HepG2 (cell line): ENCODE measurements around the gene RGS6. TPM values are rescaled to one million over a fixed set of nuclear protein-coding genes. Genes with fewer than 3 reads are reported as not detected.

Experiments
- ATAC-seq: fragments of 200-7000 bp; cut with Tn5 transposase; 3 replicates; pipeline ENCODE4 v1.9.1; 2020; ENCODE audit warnings: mild to moderate bottlenecking, moderate library complexity
- BruUV-seq: library from RNA; stranded (reverse); fragments of 400-500 nt; replicated peaks from 2 replicates; lab custom pipeline; 2021; lab: Mats Ljungman, UMichigan
- CTCF ChIA-PET: fragments of 300-600 bp; formaldehyde crosslinking; extraction: SDS; loops from one replicate; lab custom pipeline; 2021; ENCODE audit warnings: low total read pairs, inconsistent platforms, low intra/inter-chr PET ratio; lab: Yijun Ruan, JAX
- POLR2A ChIA-PET: fragments of 350-600 bp; sonication (Branson Sonifier 250); formaldehyde crosslinking; loops from one replicate; lab custom pipeline; 2020; ENCODE audit warnings: antibody characterized with exemption, inconsistent platforms; lab: Yijun Ruan, JAX
- DNase-seq: peaks from one replicate; pipeline ENCODE4 v3.0.0-alpha.2; 2015; ENCODE audit warnings: low spot score
- FAIRE-seq: peaks from 3 replicates; lab custom pipeline; 2011; peaks lifted over from hg19 to GRCh38; lab: Jason Lieb, UNC
- H2AFZ ChIP-seq: one replicate; pipeline ENCODE4 v1.6.1; 2011; ENCODE audit warnings: low read length, inconsistent platforms
- H3K27ac ChIP-seq: fragments of 300-600 bp; 3 replicates; pipeline ENCODE4 v1.8.0; 2011; ENCODE audit warnings: mixed run types, mild to moderate bottlenecking, mixed read lengths, low read length, inconsistent platforms; ENCODE audit not compliant: insufficient read depth; ENCODE audit errors: extremely low read length
- H3K27me3 ChIP-seq, 2 experiments: fragments of 200-600 bp in 1 of 2; 2 replicates in 1 of 2; 3 replicates in 1 of 2; pipeline versions ENCODE4 v1.6.0 to v1.8.0; 2011; ENCODE audit warnings: low read length in 2 of 2, mild to moderate bottlenecking in 2 of 2, moderate library complexity in 2 of 2, inconsistent platforms in 1 of 2; ENCODE audit not compliant: insufficient read depth in 2 of 2, control insufficient read depth in 1 of 2
- H3K36me3 ChIP-seq, 2 experiments: fragments of 200-600 bp in 1 of 2; replicated peaks in 1 of 2; 2 replicates in 1 of 2; 3 replicates in 1 of 2; pipeline versions ENCODE4 v1.5.1 to v1.8.0; 2011; ENCODE audit warnings: low read length in 2 of 2, inconsistent platforms in 1 of 2; ENCODE audit not compliant: insufficient read depth in 2 of 2, control insufficient read depth in 1 of 2
- H3K4me1 ChIP-seq: 2 replicates; pipeline ENCODE4 v1.5.1; 2012; ENCODE audit warnings: low read length, inconsistent platforms; ENCODE audit not compliant: insufficient read depth
- H3K4me2 ChIP-seq: 2 replicates; pipeline ENCODE4 v1.6.0; 2011; ENCODE audit warnings: low read depth, low read length, inconsistent platforms
- H3K4me3 ChIP-seq, 3 experiments: fragments of 200-600 bp in 1 of 3; sonication (generic), shearing (Covaris generic) in 1 of 3; replicated peaks in 1 of 3; 2 replicates each; pipeline ENCODE4 v1.5.1; 2011 to 2016; ENCODE audit warnings: low read length in 3 of 3, inconsistent platforms in 2 of 3, low read depth in 2 of 3, mild to moderate bottlenecking in 2 of 3, control low read depth in 1 of 3, mixed read lengths in 1 of 3; ENCODE audit not compliant: insufficient read depth in 1 of 3
- H3K79me2 ChIP-seq: one replicate; pipeline ENCODE4 v1.6.1; 2011; ENCODE audit warnings: low read length, inconsistent platforms; ENCODE audit not compliant: insufficient read depth
- H3K9ac ChIP-seq: 2 replicates; pipeline ENCODE4 v1.6.0; 2011; ENCODE audit warnings: mild to moderate bottlenecking, low read depth, low read length, inconsistent platforms; ENCODE audit not compliant: insufficient read depth
- H3K9me3 ChIP-seq: 2 replicates; pipeline ENCODE4 v1.5.1; 2012; ENCODE audit warnings: mild to moderate bottlenecking, low read length
- H4K20me1 ChIP-seq: 2 replicates; pipeline ENCODE4 v1.6.0; 2011; ENCODE audit warnings: inconsistent platforms, mild to moderate bottlenecking, low read length, moderate library complexity; ENCODE audit not compliant: insufficient read depth
- NFRKB ChIP-seq: fragments of 450-650 bp; IDR thresholded peaks from 2 replicates; pipeline ENCODE4 v1.6.1; 2017
- NFYB ChIP-seq: sonication (generic); formaldehyde crosslinking; IDR thresholded peaks from 2 replicates; pipeline ENCODE4 v1.4.0; 2020; ENCODE audit warnings: missing genetic modification reagents
- ZNF557 ChIP-seq: sonication (generic); formaldehyde crosslinking; IDR thresholded peaks from 2 replicates; pipeline ENCODE4 v1.4.0; 2020; ENCODE audit warnings: missing genetic modification reagents
- in situ Hi-C: cut with HindIII; loops from 2 replicates; pipeline ENCODE4 v1.10.0; 2017; ENCODE audit warnings: low pct_unique_long_range_greater_than_20kb; ENCODE audit not compliant: extremely low pct_ligation_motif_present
- intact Hi-C: fragments of 100-400 bp; cut with micrococcal nuclease; formaldehyde crosslinking; loops from one replicate; pipeline ENCODE4 v1.10.0; 2022; ENCODE audit not compliant: unreplicated experiment
- polyA plus RNA-seq, 8 experiments: library from polyadenylated mRNA; depleted of rRNA in 3 of 8; stranded (reverse) in 7 of 8; unstranded in 1 of 8; fragments of >200 nt; fragmentation: Illumina TruSeq in 4 of 8; extraction: Trizol in 4 of 8; gene quantifications; 2 replicates each; pipeline versions ENCODE4 v1.2.1 to v1.2.3, GENCODE V29; 2011 to 2016; ENCODE audit warnings: low read depth in 4 of 8, missing spikeins in 1 of 8, mixed read lengths in 1 of 8; ENCODE audit not compliant: insufficient read depth in 1 of 8
- total RNA-seq, 5 experiments: library from RNA; depleted of rRNA; stranded (reverse); fragments of >200 nt; fragmentation: Illumina TruSeq; extraction: Trizol; gene quantifications; 2 replicates each; pipeline ENCODE4 v1.2.3, GENCODE V29; 2016; ENCODE audit warnings: low read depth in 1 of 5
- TF ChIP-seq, protein P1 (sequence below), 2 experiments: sonication (generic) in 1 of 2; formaldehyde crosslinking in 1 of 2; IDR thresholded peaks; 2 replicates each; pipeline versions ENCODE4 v1.5.1 to v1.6.1; 2011 to 2020; ENCODE audit warnings: borderline replicate concordance in 1 of 2, low read depth in 1 of 2, low read length in 1 of 2, mild to moderate bottlenecking in 1 of 2, missing genetic modification reagents in 1 of 2, moderate library complexity in 1 of 2

The RGS6 gene
- total and polyA plus RNA-seq, 2 of the 13 experiments (the other 11 are each of a cell fraction or from before 2014, with no cell fraction given): not detected

DNA sequence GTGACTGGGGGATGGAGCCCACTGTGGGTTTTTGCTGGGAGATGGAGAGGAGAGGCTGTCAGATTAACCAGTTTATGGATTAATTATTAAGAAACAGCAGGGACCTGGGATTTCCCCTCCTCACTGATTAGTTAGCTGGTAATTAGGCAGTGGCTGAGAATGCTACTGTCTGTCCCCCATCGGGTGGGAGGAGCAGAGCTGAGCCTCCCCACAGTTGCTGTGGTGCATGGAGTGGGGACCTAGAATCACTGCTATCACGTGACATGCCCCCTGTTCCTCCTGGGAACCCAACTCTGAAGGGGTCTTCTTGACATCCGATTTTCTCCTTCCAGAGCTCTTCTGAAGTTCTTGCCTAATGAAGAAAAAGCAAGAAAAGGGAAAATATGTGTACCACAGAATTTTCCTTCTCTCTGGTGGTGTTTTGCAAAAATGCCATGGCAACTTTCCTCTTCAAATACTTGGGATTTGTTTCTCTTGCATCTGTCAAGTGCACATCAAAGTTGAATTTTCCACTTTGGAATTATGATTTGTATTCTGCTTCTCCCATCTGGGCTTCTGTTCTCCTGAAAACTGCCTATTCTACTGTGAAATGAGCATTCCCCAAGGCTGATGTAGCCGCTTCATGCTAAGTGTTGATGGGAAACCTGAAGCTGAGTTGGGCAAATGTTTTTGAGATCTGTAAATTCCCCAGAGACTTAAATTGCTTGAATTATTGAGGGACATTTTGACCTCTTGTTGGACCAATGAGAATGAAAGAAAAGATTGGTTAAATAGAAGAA is 264.2 kb downstream of the RGS6 start (continued):
- TF ChIP-seq, protein P1, sequence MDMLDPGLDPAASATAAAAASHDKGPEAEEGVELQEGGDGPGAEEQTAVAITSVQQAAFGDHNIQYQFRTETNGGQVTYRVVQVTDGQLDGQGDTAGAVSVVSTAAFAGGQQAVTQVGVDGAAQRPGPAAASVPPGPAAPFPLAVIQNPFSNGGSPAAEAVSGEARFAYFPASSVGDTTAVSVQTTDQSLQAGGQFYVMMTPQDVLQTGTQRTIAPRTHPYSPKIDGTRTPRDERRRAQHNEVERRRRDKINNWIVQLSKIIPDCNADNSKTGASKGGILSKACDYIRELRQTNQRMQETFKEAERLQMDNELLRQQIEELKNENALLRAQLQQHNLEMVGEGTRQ (IDR thresholded peaks at IDR 0.05; ENCODE audit: low read depth, low read length): peak; percentile 50; the same call in 1 of the 2 replicates
- TF ChIP-seq, protein P1 (CRISPR knock-in tag; IDR thresholded peaks at IDR 0.05; ENCODE audit: borderline replicate concordance): no peak
- TF ChIP-seq NFRKB: no peak

DNA sequence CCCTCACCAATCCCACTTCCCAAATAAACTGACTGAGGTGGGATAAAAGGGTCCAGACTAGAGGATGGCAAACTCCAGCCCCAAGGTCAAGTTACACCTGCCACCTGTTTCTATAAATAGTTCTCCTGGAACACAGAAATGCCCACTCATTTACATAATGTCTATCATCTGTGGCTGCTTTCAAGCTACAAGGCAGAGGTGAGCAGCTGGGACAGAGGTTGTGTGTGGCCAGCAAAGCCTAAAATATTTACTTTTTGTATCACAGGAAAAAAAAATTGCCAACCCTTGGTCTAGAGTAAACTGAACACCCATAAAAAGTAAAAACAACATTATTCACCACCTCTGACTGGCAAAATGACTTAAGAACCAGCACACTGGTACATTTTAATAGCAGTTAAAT is 269.4 kb downstream of the RGS6 start:
- TF ChIP-seq, protein P1 (IDR thresholded peaks at IDR 0.05; ENCODE audit: low read depth, low read length): no peak
- TF ChIP-seq, protein P1 (CRISPR knock-in tag; IDR thresholded peaks at IDR 0.05; ENCODE audit: borderline replicate concordance): no peak
- no peak for TF ChIP-seq ZNF557
- no peak for TF ChIP-seq NFYB
- Histone ChIP-seq H3K27me3 (no peaks in the 10 kb centered on the region; a peak in 1 of 5 replicates), H3K36me3 (no peaks in the 10 kb centered on the region), H3K27ac (no peak overlapping the region), H2AFZ (no peak overlapping the region), H3K4me3 (no peak overlapping the region), H4K20me1 (no peaks in the 10 kb centered on the region), H3K4me2 (no peak overlapping the region), H3K4me1 (no peaks in the 10 kb centered on the region), H3K79me2 (no peaks in the 10 kb centered on the region), H3K9me3 (no peaks in the 10 kb centered on the region; the same call in 1 of the 2 replicates), H3K9ac (no peak overlapping the region)
- ATAC-seq (no peak), DNase-seq (no peak), FAIRE-seq (no peak)
- ChIA-PET POLR2A (no interaction called here), CTCF (no interaction called here)
- BruUV-seq: no TSS peak
- intact Hi-C loops (no loop called here), in situ Hi-C loops (no loop called here)
